Thyroid gland (tissue), 4 donors: ENCODE data around the gene MYL5.

ENCODE experiments used
- POLR2A ChIP-seq, 2 donors: fragments of 450-650 bp; IDR thresholded peaks; one replicate each; pipeline ENCODE4 v1.6.1; 2017; ENCODE audit warnings: antibody characterized with exemption in 2 of 2, mild to moderate bottlenecking in 2 of 2, moderate library complexity in 1 of 2
- TF ChIP-seq, protein P1 (sequence below), 6 experiments: fragments of 200-600 bp in 3 of 6; fragments of 450-650 bp in 3 of 6; sonication (generic) in 3 of 6; IDR thresholded peaks; one replicate each; pipeline ENCODE4 v1.5.1; 2016 to 2019; ENCODE audit warnings: antibody characterized with exemption in 6 of 6, mild to moderate bottlenecking in 2 of 6, inconsistent platforms in 1 of 6, moderate library complexity in 1 of 6

DNA sequence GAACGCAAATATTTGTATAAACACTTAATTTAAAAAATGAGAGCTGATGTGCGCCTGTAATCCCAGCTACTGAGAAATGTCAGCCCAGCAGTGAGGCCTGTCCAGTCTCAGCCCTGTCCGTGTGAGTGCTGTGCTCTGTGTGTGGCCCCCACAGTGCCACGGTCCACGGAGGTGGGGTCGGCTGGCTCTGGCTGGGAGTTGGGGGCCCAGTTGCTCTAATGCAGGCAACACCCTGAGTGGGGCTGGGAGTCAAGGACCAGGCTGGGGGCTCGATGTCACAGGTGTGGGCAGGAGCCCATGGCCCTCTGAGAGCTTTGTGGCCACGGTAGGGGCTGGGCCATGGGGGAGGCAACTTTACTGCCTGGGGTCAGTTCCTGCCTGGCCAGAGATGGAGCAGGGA is 44.1 kb downstream of the MYL5 start:
- TF ChIP-seq, protein P1, sequence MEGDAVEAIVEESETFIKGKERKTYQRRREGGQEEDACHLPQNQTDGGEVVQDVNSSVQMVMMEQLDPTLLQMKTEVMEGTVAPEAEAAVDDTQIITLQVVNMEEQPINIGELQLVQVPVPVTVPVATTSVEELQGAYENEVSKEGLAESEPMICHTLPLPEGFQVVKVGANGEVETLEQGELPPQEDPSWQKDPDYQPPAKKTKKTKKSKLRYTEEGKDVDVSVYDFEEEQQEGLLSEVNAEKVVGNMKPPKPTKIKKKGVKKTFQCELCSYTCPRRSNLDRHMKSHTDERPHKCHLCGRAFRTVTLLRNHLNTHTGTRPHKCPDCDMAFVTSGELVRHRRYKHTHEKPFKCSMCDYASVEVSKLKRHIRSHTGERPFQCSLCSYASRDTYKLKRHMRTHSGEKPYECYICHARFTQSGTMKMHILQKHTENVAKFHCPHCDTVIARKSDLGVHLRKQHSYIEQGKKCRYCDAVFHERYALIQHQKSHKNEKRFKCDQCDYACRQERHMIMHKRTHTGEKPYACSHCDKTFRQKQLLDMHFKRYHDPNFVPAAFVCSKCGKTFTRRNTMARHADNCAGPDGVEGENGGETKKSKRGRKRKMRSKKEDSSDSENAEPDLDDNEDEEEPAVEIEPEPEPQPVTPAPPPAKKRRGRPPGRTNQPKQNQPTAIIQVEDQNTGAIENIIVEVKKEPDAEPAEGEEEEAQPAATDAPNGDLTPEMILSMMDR (IDR thresholded peaks at IDR 0.05), result no peak
- TF ChIP-seq POLR2A (IDR thresholded peaks at IDR 0.05), result no peak
